A549 (cell line): Measurements from ENCODE around the gene ABCA3.

ENCODE experiments used
- CTCF ChIP-seq: fragments of >200 bp; sonication (Bioruptor Twin); formaldehyde crosslinking; IDR thresholded peaks from 3 replicates; pipeline ENCODE4 v1.5.1; 2016
- ESRRA ChIP-seq: fragments of 150-350 bp; IDR thresholded peaks from 2 replicates; pipeline ENCODE4 v1.6.1; 2014; ENCODE audit warnings: mild to moderate bottlenecking, low read length, borderline replicate concordance
- FOXS1 ChIP-seq: fragments of 250-450 bp; sonication (Bioruptor Pico); IDR thresholded peaks from 2 replicates; pipeline ENCODE4 v1.5.0; 2020; ENCODE audit warnings: mild to moderate bottlenecking, moderate library complexity
- MAFK ChIP-seq: fragments of 450-650 bp; IDR thresholded peaks from 2 replicates; pipeline ENCODE4 v1.6.1; 2014; ENCODE audit not compliant: partially characterized antibody
- POLR2A ChIP-seq: IDR thresholded peaks from 2 replicates; pipeline ENCODE4 v1.6.1; 2012; ENCODE audit warnings: mild to moderate bottlenecking, low read length
- ZFP36 ChIP-seq: fragments of 450-650 bp; IDR thresholded peaks from 2 replicates; pipeline ENCODE4 v1.6.1; 2014; ENCODE audit warnings: borderline replicate concordance; ENCODE audit not compliant: partially characterized antibody

GRCh38 chr16:2343211-2343610 lies 2.7 kb upstream of the ABCA3 start:
- no peak for TF ChIP-seq ZFP36
- no peak for TF ChIP-seq CTCF
- TF ChIP-seq MAFK, result no peak
- no peak for TF ChIP-seq POLR2A
- no peak for TF ChIP-seq FOXS1 (CRISPR knock-in tag)
- no peak for TF ChIP-seq ESRRA
